Germinal center (tissue), 1 donor: ENCODE data around the gene SSBP2.
A peak's percentile ranks its signal among the peaks of the same experiment; 100 is the strongest.

Experiments
- DNase-seq: peaks from one replicate; pipeline ENCODE4 v3.0.0; 2012; ENCODE audit warnings: mixed read lengths, low spot score

SSBP2 gene

DNA sequence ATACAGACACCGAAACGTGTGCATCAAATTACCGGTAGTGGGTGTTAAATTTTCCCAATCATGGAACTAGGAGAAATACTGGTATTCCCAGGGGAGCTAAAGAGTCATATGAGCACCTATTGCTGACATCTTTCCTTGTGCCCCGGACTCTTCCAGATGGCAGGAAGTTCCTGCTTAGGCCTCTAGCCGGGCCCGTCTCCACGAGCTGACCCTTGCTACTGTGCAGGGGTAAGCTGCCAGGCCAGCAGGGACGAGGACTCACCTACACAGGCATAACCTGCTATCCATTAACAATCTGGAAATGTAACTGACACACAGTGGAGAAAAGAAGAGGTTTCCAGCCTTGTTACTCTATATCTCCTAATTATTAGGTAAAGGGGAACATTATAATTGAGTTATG is 16.2 kb upstream of the SSBP2 start:
- DNase-seq, result no peak

- DNase-seq, result no peak
Observed at GRCh38 chr5:81766611-81767010, 15.7 kb upstream of the SSBP2 start.

DNA sequence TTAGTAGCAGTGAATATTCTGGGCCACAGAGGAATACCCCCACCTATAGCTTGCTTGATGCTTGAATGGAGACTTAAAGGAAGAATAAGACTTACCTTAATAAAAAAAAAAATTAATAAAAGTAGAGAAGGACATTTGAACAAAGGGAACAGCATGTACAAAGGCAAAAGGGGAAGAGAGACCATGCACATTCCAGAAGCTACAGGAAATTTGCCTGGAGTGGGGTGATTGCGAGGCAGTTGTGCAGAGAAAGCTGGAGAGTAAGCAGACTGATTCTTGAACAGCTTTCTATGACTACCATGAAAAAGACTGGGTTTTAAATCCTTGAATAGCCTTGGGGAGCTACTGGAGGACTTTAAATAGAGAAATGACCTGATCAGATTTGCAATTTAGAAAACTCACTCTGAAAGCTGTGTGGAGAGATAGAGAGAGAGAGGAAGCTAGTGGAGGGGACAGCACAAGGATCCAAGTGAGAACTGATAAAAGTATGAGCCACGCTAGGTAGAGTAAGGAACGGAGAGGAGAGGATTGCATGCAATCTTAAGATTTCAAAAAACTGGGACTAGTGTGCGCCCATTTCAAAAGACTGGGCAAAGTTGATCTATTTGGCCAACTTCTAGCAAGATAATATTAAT is 12.5 kb upstream of the SSBP2 start:
- DNase-seq, result no peak

DNA sequence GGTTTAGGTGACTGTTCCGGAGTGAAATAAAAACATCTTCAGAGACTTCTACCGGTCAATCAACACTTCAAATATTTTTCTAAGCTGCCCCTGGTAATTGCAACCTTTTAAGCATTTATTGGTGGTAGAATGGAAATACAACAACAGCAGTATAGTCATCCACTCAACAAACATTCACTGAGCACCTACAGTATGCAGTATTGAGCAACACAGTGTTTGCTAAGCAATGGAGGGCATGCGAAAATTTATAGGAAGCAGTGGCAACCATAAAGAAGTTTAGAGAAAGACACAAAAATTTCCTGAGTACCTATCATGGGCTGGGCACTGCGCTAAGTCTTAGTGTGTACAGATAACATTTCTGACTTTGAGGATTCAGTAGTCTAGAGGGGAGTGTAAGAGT is 12.0 kb upstream of the SSBP2 start:
- no peak for DNase-seq

DNA sequence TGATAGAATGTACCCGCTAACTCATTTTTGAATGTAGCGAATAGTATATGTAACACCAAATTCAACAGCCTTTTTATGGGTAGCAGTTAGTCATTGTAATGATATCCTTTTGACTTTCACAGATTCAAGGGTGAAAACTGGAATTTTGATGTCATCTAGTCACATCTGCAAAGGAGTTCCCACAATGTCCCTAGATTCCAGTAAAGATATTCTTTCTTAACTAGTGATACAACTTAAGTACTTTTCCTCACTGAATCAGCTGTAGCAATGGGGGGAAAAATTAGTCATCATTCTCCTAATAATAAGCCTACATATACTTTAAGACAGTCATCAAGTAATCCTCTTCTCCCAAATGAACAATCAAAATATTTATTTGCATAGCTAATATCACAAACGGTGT is 11.5 kb upstream of the SSBP2 start:
- DNase-seq, result no peak

DNA sequence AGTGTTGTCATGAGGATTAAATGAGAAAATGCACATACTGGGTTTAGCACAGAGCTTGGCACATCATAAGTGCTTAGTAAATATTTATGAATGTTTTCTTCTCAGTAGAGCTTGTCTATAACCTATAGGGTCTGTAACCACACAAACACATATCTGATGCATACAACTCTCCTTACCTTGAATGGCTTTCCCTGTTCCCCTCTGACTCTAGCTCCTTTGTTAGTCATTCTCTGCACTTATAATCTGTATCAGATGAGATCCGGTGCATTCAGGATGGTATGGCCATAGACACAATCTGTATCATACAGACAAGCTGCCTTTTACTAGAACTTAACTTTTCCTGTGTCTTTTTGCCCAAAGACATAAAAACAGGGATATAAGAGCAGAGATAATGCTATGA is 11.1 kb upstream of the SSBP2 start:
- DNase-seq, result no peak

DNA sequence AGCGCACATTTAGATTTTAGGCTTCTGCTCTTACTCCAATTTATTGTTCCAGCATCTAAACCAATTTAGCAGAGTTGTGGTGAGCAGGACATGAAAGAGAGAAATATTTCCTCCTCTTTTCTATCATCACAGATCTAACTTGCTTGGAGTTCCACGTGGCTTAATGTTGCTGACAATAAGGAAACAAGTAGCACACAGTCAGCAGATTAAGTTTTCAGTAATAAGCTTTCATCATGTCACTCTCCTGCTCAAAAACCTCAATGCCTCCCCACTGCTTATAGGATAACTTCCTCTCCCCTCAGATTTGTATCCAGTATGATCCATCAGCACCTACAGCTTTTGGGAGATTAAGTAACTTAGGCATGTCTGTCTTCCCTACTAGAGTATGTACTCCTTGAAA is 10.4 kb upstream of the SSBP2 start:
- no peak for DNase-seq

GRCh38 chr5:81760521-81760920 is 9.6 kb upstream of the SSBP2 start:
- DNase-seq, result no peak

- no peak for DNase-seq
Observed at GRCh38 chr5:81759632-81760005, 8.7 kb upstream of the SSBP2 start.

DNA sequence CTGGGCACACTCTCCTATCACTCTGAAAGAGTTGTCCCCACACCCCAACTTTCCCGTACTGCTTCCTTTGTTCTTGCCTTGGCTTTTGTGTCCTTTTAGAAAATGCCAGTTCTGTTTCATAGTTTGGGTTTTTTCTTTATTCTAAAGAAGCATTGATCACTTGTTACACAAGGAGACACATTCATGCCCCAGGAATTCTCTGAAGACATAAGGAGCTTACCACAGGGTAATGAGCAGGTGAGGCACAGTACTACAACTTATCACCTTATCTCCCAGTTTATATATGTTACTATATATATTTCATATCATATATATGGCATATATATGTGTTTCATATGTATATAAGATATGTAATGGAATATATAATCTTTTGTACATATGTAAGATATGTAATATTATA is 6.5 kb upstream of the SSBP2 start:
- DNase-seq, result no peak

- no peak for DNase-seq
Observed at GRCh38 chr5:81756016-81756415, 5.1 kb upstream of the SSBP2 start.

DNA sequence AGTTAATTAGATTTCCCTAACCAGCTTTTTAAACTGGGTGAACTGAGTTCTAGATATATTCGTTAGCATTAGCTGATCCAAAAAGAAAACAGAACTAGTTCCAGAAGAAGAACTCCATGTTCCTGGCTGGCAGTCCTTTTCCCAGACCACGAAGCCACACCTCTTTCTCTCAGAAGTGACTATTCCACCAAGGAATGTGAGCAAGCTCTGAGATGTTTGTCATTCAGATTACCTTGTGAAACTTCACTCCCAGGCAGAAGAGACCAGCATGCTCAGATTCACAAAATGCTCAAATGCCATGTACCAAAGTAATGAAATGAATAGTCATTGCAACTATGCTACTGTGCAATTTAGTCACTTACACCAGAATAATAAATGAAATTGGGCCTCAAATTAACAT is 4.4 kb upstream of the SSBP2 start:
- no peak for DNase-seq

GRCh38 chr5:81754621-81755020 is 3.7 kb upstream of the SSBP2 start:
- no peak for DNase-seq

GRCh38 chr5:81753429-81753828 is 2.5 kb upstream of the SSBP2 start:
- DNase-seq, result no peak

DNA sequence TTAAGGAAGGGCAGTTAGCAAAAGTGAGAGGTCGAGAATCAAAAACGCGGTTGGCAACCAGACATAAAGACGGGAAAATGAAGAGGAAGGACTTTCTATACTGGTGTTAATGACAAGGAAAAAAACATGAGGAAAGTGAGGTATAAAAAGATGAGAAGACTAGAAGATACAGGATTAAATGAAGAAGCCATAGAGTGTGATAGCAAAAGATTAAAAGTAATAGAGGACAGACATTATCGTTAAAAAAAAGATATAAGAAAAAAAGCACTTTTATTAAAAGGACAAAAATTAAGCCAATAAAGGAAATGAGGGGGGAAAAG is 1.7 kb upstream of the SSBP2 start:
- DNase-seq, result no peak

DNA sequence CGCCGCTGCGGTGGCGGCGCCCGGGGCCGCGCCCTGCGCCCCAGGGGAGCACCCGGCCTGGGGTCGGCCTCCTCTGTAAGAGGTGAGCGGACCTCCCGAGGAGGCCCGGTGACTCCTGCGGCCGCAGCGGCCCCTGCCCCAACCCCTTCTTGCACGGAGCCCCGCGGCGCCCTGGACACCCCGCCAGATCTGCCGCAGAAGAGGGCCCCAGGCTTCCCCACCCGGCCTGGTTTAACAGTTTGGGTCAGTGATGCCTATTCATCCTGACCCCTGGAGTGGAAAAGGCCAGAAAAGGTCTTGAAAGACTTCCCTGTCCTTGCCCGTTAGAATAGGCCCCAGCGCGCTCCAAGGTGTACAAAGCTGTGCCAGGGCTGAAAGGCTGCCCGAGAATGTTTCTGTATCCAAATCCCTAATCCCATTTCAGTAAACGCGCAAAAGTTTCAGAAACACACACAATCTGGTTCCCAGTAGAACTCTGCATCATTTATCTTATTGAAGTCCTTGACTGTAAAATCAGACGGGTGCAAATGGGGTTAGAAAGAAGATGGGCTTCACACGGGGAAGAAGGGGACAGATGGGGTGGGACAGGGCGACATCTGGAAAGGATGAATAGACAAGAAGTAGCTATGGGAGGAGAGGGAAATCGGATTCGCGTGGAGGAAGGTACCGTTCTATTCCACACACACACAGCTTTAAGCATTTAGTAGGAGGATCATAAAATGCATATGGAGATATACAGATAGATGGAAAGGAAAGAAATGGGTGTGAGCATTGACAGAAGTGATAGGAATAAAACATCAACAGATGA is 1.1 kb upstream of the SSBP2 start:
- DNase-seq, result no peak

- DNase-seq, result peak; percentile 68
Observed at GRCh38 chr5:81750308-81751008, 439 bp downstream of the SSBP2 start.

DNA sequence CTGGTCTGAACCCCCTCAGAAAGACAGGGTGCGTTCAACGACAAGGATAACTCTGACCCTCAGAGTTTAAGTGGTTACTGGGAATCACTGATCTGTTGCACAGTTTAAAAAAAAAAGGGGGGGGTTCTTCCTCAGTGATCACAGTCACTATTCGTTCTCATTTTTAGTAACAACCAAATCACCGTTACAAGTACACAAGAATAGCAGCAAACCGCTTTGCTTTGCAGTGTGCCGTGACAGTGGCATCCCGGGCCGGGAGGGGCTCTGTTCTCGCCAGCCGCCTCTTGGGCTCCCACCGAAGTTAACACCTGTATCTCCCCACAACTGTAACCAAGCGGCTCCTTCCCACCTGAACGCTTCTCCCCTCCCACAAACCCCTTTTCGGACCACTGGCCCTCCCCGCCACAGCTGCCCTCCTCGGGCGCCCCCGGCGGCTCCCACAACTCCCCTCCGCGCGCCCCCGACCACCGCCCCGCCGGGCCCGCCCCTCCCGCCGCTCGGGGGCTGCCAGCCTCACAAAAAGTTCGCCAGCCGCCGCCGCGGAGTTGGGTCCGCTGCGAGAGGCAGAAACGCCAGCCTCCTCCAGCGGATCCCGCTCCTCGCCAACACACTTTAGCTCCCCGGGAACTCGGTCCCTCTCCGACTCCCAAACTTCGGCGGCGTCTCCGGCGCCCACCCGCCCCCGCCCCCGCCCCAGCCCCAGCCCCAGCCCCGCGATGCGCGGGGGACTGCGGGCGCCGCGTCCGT is 1.2 kb downstream of the SSBP2 start:
- peak; percentile 87 for DNase-seq

DNA sequence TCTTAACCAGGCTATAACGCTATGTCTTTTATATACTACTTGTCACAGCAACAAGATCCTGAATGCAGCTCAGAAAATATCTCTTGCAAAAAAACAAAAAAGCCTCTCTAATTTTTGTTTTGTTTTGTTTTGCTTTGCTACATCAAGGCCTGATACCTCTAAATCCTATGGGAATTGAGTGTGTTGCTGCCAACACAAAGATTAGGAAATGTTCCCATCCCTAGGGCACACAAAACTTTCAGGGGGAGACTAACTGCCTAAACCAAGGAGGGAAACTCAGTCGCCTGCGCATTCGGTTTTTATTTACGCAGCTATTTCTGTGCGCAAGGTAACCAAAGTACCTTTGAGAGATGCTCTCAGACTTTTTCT is 1.7 kb downstream of the SSBP2 start:
- no peak for DNase-seq

GRCh38 chr5:81748556-81748955 is 2.3 kb downstream of the SSBP2 start:
- DNase-seq, result no peak

DNA sequence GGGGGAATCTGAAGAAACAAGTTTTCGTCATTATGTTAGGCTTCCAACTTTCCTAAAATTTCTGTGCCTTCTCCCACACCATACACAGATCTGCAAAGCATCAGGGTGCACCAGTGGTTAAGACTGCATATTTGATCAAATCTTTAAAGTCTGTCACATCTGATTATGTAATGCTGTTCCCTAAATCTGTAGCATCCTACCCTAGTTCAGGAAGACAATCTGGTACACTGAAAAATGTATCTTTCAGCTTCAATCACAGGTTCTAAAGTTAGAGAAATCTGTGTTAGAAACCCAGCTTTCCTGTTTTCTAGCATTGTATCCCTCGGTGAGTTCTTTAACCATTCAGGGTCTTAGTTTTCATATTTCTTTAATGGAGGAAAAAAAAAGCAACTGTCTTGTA is 3.9 kb downstream of the SSBP2 start:
- no peak for DNase-seq

DNA sequence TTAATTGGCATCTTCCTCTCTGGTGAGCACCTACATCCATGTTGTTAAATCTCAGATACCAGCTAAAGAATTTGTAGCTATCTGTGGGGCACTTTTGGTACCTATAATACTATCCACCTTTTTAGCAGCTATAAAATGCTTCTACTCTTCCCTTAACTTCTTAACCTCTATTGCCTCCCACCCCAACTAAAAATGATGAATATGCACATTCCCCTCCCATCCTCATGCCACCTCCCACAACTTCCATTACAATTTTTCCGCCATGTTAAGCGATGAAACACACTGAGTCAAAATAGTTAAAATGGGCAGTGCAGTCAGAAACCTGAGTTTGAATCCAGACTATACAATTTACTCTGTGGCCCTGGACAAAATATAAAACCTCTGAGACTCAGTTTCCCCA is 10.1 kb downstream of the SSBP2 start:
- no peak for DNase-seq

GRCh38 chr5:81739291-81739690 is 11.6 kb downstream of the SSBP2 start:
- no peak for DNase-seq
